IMR-90 (cell line): ENCODE measurements around the gene SLC7A9. TPM values are rescaled to one million over a fixed set of nuclear protein-coding genes. Genes with fewer than 3 reads are reported as not detected.

ENCODE experiments used
- ATAC-seq: fragments of 200-7000 bp; cut with Tn5 transposase; 2 replicates; pipeline ENCODE4 v1.9.1; 2020; ENCODE audit warnings: low read depth, mild to moderate bottlenecking, moderate library complexity
- BruUV-seq: library from RNA; stranded (reverse); fragments of 400-500 nt; replicated peaks from 2 replicates; lab custom pipeline; 2021; lab: Mats Ljungman, UMichigan
- CTCF ChIA-PET: fragments of 300-600 bp; formaldehyde crosslinking; extraction: SDS; loops from one replicate; lab custom pipeline; 2021; ENCODE audit warnings: antibody characterized with exemption; lab: Yijun Ruan, JAX
- POLR2A ChIA-PET: fragments of 300-600 bp; sonication (Branson Sonifier 250); formaldehyde crosslinking; loops from one replicate; lab custom pipeline; 2022; ENCODE audit warnings: antibody characterized with exemption; ENCODE audit not compliant: unreplicated experiment; lab: Charles Lee
- DNase-seq: peaks from one replicate; pipeline ENCODE4 v3.0.0; 2013
- H2AFZ ChIP-seq: replicated peaks from 2 replicates; pipeline ENCODE3; 2013; ENCODE audit warnings: low read length, mild to moderate bottlenecking; ENCODE audit not compliant: poor library complexity
- H2AK5ac ChIP-seq: 2 replicates; pipeline ENCODE4 v1.6.1; 2013; ENCODE audit warnings: low read depth, low read length, inconsistent platforms
- H2AK9ac ChIP-seq: replicated peaks from 2 replicates; pipeline ENCODE3; 2013; ENCODE audit warnings: mild to moderate bottlenecking, low read depth, low read length, moderate library complexity; ENCODE audit not compliant: poor library complexity
- H2BK120ac ChIP-seq: 2 replicates; pipeline ENCODE4 v1.6.1; 2013; ENCODE audit warnings: low read depth, low read length, inconsistent platforms
- H2BK15ac ChIP-seq: 3 replicates; pipeline ENCODE4 v1.6.1; 2013; ENCODE audit warnings: low read depth, low read length, inconsistent platforms
- H2BK20ac ChIP-seq: 2 replicates; pipeline ENCODE4 v1.6.1; 2013; ENCODE audit warnings: low read depth, mild to moderate bottlenecking, inconsistent platforms, low read length, moderate library complexity
- H2BK5ac ChIP-seq: 2 replicates; pipeline ENCODE4 v1.6.1; 2013; ENCODE audit warnings: mild to moderate bottlenecking, low read depth, low read length, inconsistent platforms; ENCODE audit not compliant: poor library complexity, severe bottlenecking
- H3K14ac ChIP-seq: replicated peaks from 2 replicates; pipeline ENCODE4 v1.6.1; 2013; ENCODE audit warnings: low read depth, low read length, inconsistent platforms
- H3K18ac ChIP-seq: 2 replicates; pipeline ENCODE4 v1.6.1; 2013; ENCODE audit warnings: low read depth, low read length, control low read depth
- H3K23ac ChIP-seq: 2 replicates; pipeline ENCODE4 v1.6.1; 2013; ENCODE audit warnings: low read depth, low read length, inconsistent platforms
- H3K27ac ChIP-seq: 2 replicates; pipeline ENCODE4 v1.5.1; 2013; ENCODE audit warnings: mild to moderate bottlenecking, control low read depth, low read length; ENCODE audit not compliant: insufficient read depth
- H3K27me3 ChIP-seq: 2 replicates; pipeline ENCODE4 v1.6.1; 2013; ENCODE audit warnings: low read length; ENCODE audit not compliant: control insufficient read depth, insufficient read depth
- H3K36me3 ChIP-seq: 2 replicates; pipeline ENCODE4 v1.6.1; 2013; ENCODE audit warnings: low read length, mixed read lengths; ENCODE audit not compliant: control insufficient read depth, insufficient read depth
- H3K4ac ChIP-seq: 2 replicates; pipeline ENCODE4 v1.6.1; 2013; ENCODE audit warnings: low read depth, low read length, inconsistent platforms
- H3K4me1 ChIP-seq: 2 replicates; pipeline ENCODE4 v1.6.1; 2013; ENCODE audit warnings: low read length, mixed read lengths; ENCODE audit not compliant: control insufficient read depth, insufficient read depth
- H3K4me2 ChIP-seq: 2 replicates; pipeline ENCODE4 v1.6.1; 2013; ENCODE audit warnings: low read depth, mild to moderate bottlenecking, control low read depth, low read length, moderate library complexity
- H3K4me3 ChIP-seq: 2 replicates; pipeline ENCODE4 v1.5.1; 2013; ENCODE audit warnings: low read depth, mild to moderate bottlenecking, control low read depth, low read length, moderate library complexity; ENCODE audit not compliant: insufficient read depth
- H3K56ac ChIP-seq: 2 replicates; pipeline ENCODE4 v1.6.1; 2013; ENCODE audit warnings: low read length, inconsistent platforms; ENCODE audit not compliant: insufficient read depth; ENCODE audit errors: extremely low read depth
- H3K79me1 ChIP-seq, 2 experiments: 2 replicates each; pipeline ENCODE4 v1.6.1; 2013; ENCODE audit warnings: low read length in 2 of 2, inconsistent platforms in 1 of 2, low read depth in 1 of 2
- H3K9ac ChIP-seq: 2 replicates; pipeline ENCODE4 v1.6.1; 2013; ENCODE audit warnings: low read depth, low read length, control low read depth
- H3K9me1 ChIP-seq: 2 replicates; pipeline ENCODE4 v1.6.1; 2013; ENCODE audit warnings: low read length, inconsistent platforms; ENCODE audit not compliant: insufficient read depth
- H3K9me3 ChIP-seq: 2 replicates; pipeline ENCODE4 v1.6.1; 2013; ENCODE audit warnings: low read length; ENCODE audit not compliant: control insufficient read depth, insufficient read depth
- H4K20me1 ChIP-seq: 2 replicates; pipeline ENCODE4 v1.6.1; 2013; ENCODE audit warnings: low read length, inconsistent platforms; ENCODE audit not compliant: insufficient read depth
- H4K5ac ChIP-seq: 2 replicates; pipeline ENCODE4 v1.6.1; 2013; ENCODE audit warnings: mild to moderate bottlenecking, low read depth, low read length, control low read depth
- H4K8ac ChIP-seq, 2 experiments: 2 replicates each; pipeline ENCODE4 v1.6.1; 2013; ENCODE audit warnings: low read depth in 2 of 2, low read length in 2 of 2, control low read depth in 1 of 2, inconsistent platforms in 1 of 2
- H4K91ac ChIP-seq: 2 replicates; pipeline ENCODE4 v1.6.1; 2013; ENCODE audit warnings: low read depth, low read length, inconsistent platforms; ENCODE audit not compliant: insufficient read depth
- CHD1 ChIP-seq: IDR thresholded peaks from 2 replicates; pipeline ENCODE4 v1.6.1; 2012; ENCODE audit warnings: low read depth, low read length, improper control_type of control experiment
- USF2 ChIP-seq: fragments of 150-350 bp; IDR thresholded peaks from 2 replicates; pipeline ENCODE4 v1.6.1; 2017; ENCODE audit warnings: mild to moderate bottlenecking, antibody characterized with exemption, low read length, low read depth
- WGBS, 2 experiments: methylation state at CpG; one replicate each; pipeline versions ENCODE4 v1.1.5 to v1.1.7; 2013; ENCODE audit warnings: missing lambda C conversion rate in 2 of 2; ENCODE audit not compliant: insufficient read length in 1 of 2; ENCODE audit errors: extremely low coverage in 2 of 2; 5-methylcytosine and 5-hydroxymethylcytosine counted together
- dilution Hi-C: fragments of 300-500 bp; cut with HindIII; formaldehyde crosslinking; loops from one replicate; pipeline ENCODE4 v1.14.3; 2018; ENCODE audit warnings: low sequenced_read_pairs; ENCODE audit not compliant: unreplicated experiment
- in situ Hi-C: fragments of 300-500 bp; cut with MboI; formaldehyde crosslinking; loops from 3 replicates; pipeline ENCODE4 v1.14.3; 2019; ENCODE audit warnings: low sequenced_read_pairs, inconsistent platforms, mixed read lengths
- intact Hi-C: fragments of 100-400 bp; cut with micrococcal nuclease; formaldehyde crosslinking; loops from 2 replicates; pipeline ENCODE4 v1.10.0; 2022
- polyA plus RNA-seq, 3 experiments: library from polyadenylated mRNA; depleted of rRNA; stranded (reverse); fragments of >200 nt; gene quantifications; 2 replicates each; pipeline ENCODE4 v1.2.3, GENCODE V29; 2012; ENCODE audit warnings: low replicate concordance in 1 of 3
- total RNA-seq: library from RNA; depleted of rRNA; stranded (reverse); fragments of >200 nt; gene quantifications from 2 replicates; pipeline ENCODE4 v1.2.3, GENCODE V29; 2012

SLC7A9 gene
- total and polyA plus RNA-seq, 2 of the 4 experiments (the other 2 are of a cell fraction): not detected

- Histone ChIP-seq H2BK120ac (no peak overlapping the region), H4K91ac (no peak overlapping the region), H2BK15ac (no peak overlapping the region), H2AFZ (no peak overlapping the region), H3K36me3 (no peaks in the 10 kb centered on the region), H3K4me2 (no peak overlapping the region), H3K79me1 (no peaks in the 10 kb centered on the region), H3K9me1 (no peaks in the 10 kb centered on the region), H3K27me3 (no peaks in the 10 kb centered on the region), H2BK5ac (no peak overlapping the region), H3K4ac (no peak overlapping the region), H4K20me1 (no peaks in the 10 kb centered on the region), H3K27ac (no peak overlapping the region), H2BK20ac (no peak overlapping the region), H4K8ac (no peak overlapping the region), H3K14ac (no peak overlapping the region), H4K5ac (no peak overlapping the region), H3K9me3 (no peaks in the 10 kb centered on the region), H3K56ac (no peak overlapping the region), H3K9ac (no peak overlapping the region), H3K23ac (no peak overlapping the region), H3K4me3 (no peak overlapping the region), H2AK9ac (no peak overlapping the region), H2AK5ac (no peak overlapping the region), H3K18ac (no peak overlapping the region), H3K4me1 (no peaks in the 10 kb centered on the region)
- in situ Hi-C loops (no loop called here), intact Hi-C loops (no loop called here), dilution Hi-C loops (no loop called here)
- no peak for ATAC-seq
- CTCF ChIA-PET: no interaction called here
- BruUV-seq: no TSS peak
- 100% methylated on average over 5 of the region's 14 CpGs; no CpG with 5 or more reads in 1 of the 2 experiments for WGBS, 2 experiments
- no peak for TF ChIP-seq USF2
- no peak for TF ChIP-seq CHD1
- no peak for DNase-seq
- POLR2A ChIA-PET: no interaction called here
Measured at GRCh38 chr19:32862741-32863140, 6.8 kb downstream of the SLC7A9 start.
